A549 treated with CpdA at 1 μM for 4 hours (cell line): Measurements from ENCODE around the gene MAGEA9. TPM values are rescaled to one million over a fixed set of nuclear protein-coding genes. Genes with fewer than 3 reads are reported as not detected.

Experiments used
- total RNA-seq: library from RNA; stranded (reverse); fragments of 200-300 nt; extraction: Qiagen RNA extraction; gene quantifications from 5 replicates; pipeline ENCODE4 v1.2.3, GENCODE V29; 2022; ENCODE audit warnings: low read depth

Gene MAGEA9, protein sequence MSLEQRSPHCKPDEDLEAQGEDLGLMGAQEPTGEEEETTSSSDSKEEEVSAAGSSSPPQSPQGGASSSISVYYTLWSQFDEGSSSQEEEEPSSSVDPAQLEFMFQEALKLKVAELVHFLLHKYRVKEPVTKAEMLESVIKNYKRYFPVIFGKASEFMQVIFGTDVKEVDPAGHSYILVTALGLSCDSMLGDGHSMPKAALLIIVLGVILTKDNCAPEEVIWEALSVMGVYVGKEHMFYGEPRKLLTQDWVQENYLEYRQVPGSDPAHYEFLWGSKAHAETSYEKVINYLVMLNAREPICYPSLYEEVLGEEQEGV
- not detected in 5 replicates for total RNA-seq

DNA sequence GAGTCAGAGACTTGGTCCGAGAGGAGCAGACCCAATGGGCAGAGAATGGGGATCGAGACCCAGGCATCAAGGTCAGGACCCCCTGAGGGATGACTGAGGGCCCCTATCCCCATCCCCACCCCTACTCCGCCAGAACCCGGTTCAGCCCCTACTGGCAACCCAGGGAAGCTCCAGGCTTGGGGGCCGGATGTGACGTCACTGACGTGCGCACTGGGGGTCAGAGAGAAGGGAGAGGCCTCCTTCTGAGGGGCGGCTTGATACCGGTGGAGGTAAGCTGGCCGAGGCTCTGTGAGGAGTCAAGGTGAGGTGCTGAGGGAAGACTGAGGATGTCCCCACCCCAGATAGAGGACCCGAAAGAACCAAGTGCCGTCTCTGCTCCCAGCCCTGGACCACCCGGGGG, at the start of gene MAGEA9:
MAGEA9 (plus strand) TSS at position 204 of the 400 bp plus-strand sequence. CDS start 4,281 bp downstream, outside the sequence.

DNA sequence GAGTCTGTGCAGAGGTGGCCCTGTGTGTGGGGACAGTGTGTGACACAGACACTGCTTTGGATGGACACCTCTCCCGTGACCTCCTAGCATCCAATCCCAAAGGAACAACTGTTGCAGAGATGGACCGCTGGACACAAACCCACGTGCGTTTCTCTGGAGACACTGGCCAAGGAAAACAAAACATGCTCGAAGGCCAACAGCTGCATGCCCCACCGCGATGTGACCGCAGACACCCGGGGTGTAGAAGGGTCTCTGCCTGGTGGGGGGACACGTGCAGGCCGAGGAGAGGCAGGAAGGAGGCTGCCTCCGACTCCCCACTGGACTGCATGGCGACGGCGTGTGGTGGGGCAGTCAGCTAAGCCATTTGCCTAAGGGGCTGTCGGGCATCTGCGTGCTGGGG, 8.0 kb upstream of the MAGEA9 start, which contains the start of gene HSFX1:
HSFX1 (plus strand) TSS at position 301 of the 400 bp plus-strand sequence. CDS start 614 bp downstream, outside the sequence.

Other genes with a start within 250 kb of the MAGEA9 start
- gene EOLA1, start 240.9 kb upstream of the MAGEA9 start, total RNA-seq: 20.0 to 23.6 TPM (median 21.7 TPM) in 5 replicates
- not detected in 5 replicates for gene HSFX3, start 232.0 kb upstream of the MAGEA9 start, total RNA-seq
- not detected in 5 replicates for gene MAGEA9B, start 194.5 kb upstream of the MAGEA9 start, total RNA-seq
- 0.08 TPM in 1 of 5 replicates, not detected in the others for gene HSFX2, start 186.6 kb upstream of the MAGEA9 start, total RNA-seq
- 24.1 to 29.9 TPM (median 27.9 TPM) in 5 replicates for gene TMEM185A, start 150.1 kb upstream of the MAGEA9 start, total RNA-seq
- 0.02 TPM in 1 of 5 replicates, not detected in the others for gene MAGEA11, start 69.9 kb upstream of the MAGEA9 start, total RNA-seq
- gene HSFX1, start 7.9 kb upstream of the MAGEA9 start, total RNA-seq: 0.26 to 0.50 TPM (median 0.43 TPM) in 5 replicates
- gene MAGEA8, start 99.3 kb downstream of the MAGEA9 start, total RNA-seq: not detected in 5 replicates
- gene HSFX4, start 147.6 kb downstream of the MAGEA9 start, total RNA-seq: not detected in 5 replicates
- gene EOLA2, start 156.6 kb downstream of the MAGEA9 start, total RNA-seq: 49.6 to 60.2 TPM (median 58.1 TPM) in 5 replicates